Endothelial cell (in vitro differentiated cells): ENCODE data around the gene LIM2. TPM values are rescaled to one million over a fixed set of nuclear protein-coding genes. Genes with fewer than 3 reads are reported as not detected.

ENCODE experiments used
- DNase-seq: peaks from one replicate; pipeline ENCODE4 v3.0.0; 2021; ENCODE audit warnings: low spot score
- H3K27ac Mint-ChIP-seq: one replicate; pipeline ENCODE4 v1.8.0; 2021; ENCODE audit warnings: mixed read lengths, inconsistent platforms; ENCODE audit not compliant: unreplicated experiment
- H3K27me3 Mint-ChIP-seq: one replicate; pipeline ENCODE4 v1.8.0; 2021; ENCODE audit warnings: mild to moderate bottlenecking, moderate library complexity, mixed read lengths, inconsistent platforms; ENCODE audit not compliant: unreplicated experiment
- H3K36me3 Mint-ChIP-seq: one replicate; pipeline ENCODE4 v1.8.0; 2021; ENCODE audit warnings: mild to moderate bottlenecking, low read depth, mixed read lengths, inconsistent platforms; ENCODE audit not compliant: unreplicated experiment
- H3K4me1 Mint-ChIP-seq: one replicate; pipeline ENCODE4 v1.8.0; 2021; ENCODE audit warnings: mild to moderate bottlenecking, mixed read lengths, inconsistent platforms; ENCODE audit not compliant: unreplicated experiment
- H3K4me3 Mint-ChIP-seq: one replicate; pipeline ENCODE4 v1.8.0; 2021; ENCODE audit warnings: mild to moderate bottlenecking, mixed read lengths, inconsistent platforms; ENCODE audit not compliant: unreplicated experiment
- H3K9me3 Mint-ChIP-seq: one replicate; pipeline ENCODE4 v1.8.0; 2021; ENCODE audit warnings: mixed read lengths, inconsistent platforms; ENCODE audit not compliant: unreplicated experiment
- long read RNA-seq: library from polyadenylated mRNA; unstranded; transcript quantifications from one replicate; pipeline ENCODE4 v2.0.0, GENCODE V29; 2020; ENCODE audit not compliant: unreplicated experiment
- total RNA-seq: library from RNA; stranded (reverse); fragmentation: NEBNext Ultra II Directional; extraction: Animal tissue kit (Norgen Biotek cat#: 25700); gene quantifications from one replicate; pipeline ENCODE4 v1.2.1, GENCODE V29; 2021; ENCODE audit not compliant: unreplicated experiment
- TF ChIP-seq, protein P1 (sequence below): fragments of 200-600 bp; sonication (generic); IDR thresholded peaks from one replicate; pipeline ENCODE4 v1.5.0; 2021; ENCODE audit warnings: antibody characterized with exemption; ENCODE audit not compliant: unreplicated experiment

The LIM2 gene, protein sequence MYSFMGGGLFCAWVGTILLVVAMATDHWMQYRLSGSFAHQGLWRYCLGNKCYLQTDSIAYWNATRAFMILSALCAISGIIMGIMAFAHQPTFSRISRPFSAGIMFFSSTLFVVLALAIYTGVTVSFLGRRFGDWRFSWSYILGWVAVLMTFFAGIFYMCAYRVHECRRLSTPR
- not detected for total RNA-seq
- long read RNA-seq, result 0 reads

DNA sequence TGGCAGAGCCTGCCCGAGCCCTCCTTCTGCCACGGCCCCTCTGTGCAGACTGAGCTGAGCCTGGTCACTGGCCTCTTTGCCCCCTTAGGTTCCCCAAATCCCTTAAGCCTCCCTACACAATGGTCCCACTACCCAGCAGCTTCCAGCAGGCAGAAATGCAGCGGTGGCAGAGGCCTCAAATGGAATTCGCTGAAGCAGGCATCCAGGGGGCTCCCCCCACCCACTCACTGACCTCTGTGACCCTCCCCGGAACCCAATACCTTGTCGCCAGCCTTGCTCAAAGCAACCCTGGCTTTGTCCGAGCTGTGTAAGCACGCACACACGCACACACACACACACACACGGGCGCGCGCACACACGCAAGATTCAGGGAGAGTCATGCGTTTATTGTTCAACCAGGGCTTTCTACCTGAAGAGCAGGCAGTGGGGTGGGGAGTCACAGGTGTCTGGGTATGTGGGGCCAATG, at the start of gene LIM2:
Gene LIM2 (minus strand): TSS at position 51 of the 466 bp plus-strand sequence. CDS start 531 bp downstream, outside the sequence.
- Mint-ChIP-seq H3K27ac (no peak within 1 kb of the TSS), H3K9me3 (no peaks in the 10 kb centered on the region), H3K27me3 (peaks cover 6% of the 10 kb centered on the region), H3K36me3 (no peaks in the 10 kb centered on the region), H3K4me3 (peak within 1 kb of the TSS; percentile 51), H3K4me1 (no peaks in the 10 kb centered on the region)
- DNase-seq, result no peak
- TF ChIP-seq, protein P1, sequence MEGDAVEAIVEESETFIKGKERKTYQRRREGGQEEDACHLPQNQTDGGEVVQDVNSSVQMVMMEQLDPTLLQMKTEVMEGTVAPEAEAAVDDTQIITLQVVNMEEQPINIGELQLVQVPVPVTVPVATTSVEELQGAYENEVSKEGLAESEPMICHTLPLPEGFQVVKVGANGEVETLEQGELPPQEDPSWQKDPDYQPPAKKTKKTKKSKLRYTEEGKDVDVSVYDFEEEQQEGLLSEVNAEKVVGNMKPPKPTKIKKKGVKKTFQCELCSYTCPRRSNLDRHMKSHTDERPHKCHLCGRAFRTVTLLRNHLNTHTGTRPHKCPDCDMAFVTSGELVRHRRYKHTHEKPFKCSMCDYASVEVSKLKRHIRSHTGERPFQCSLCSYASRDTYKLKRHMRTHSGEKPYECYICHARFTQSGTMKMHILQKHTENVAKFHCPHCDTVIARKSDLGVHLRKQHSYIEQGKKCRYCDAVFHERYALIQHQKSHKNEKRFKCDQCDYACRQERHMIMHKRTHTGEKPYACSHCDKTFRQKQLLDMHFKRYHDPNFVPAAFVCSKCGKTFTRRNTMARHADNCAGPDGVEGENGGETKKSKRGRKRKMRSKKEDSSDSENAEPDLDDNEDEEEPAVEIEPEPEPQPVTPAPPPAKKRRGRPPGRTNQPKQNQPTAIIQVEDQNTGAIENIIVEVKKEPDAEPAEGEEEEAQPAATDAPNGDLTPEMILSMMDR, result no peak

DNA sequence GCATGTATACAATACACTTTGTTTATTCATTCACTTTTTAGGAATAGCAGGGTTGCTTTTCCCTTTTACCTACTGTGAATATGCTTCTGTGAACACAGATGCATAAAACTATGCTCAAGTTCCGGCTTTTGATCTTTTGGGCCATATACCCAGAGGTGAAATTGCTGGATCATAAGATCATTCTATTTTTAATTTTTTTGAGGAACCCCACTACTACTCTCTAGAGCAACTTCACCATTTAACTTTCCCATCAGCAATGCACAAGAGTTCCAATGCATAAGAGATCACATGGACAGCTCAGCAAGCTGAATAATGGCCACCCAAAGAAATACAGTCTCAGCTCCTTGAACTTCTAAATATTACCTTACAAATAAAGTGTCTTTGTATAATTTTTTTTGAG, 46.7 kb upstream of the LIM2 start:
- peaks cover 4% of the 10 kb centered on the region for H3K27me3 Mint-ChIP-seq
- H3K4me1 Mint-ChIP-seq, result peaks cover under 1% of the 10 kb centered on the region
- H3K4me3 Mint-ChIP-seq, result no peak overlapping the region
- DNase-seq, result no peak
- TF ChIP-seq, protein P1, result no peak
- H3K36me3 Mint-ChIP-seq, result no peaks in the 10 kb centered on the region
- H3K9me3 Mint-ChIP-seq, result no peaks in the 10 kb centered on the region
- no peak overlapping the region for H3K27ac Mint-ChIP-seq

DNA sequence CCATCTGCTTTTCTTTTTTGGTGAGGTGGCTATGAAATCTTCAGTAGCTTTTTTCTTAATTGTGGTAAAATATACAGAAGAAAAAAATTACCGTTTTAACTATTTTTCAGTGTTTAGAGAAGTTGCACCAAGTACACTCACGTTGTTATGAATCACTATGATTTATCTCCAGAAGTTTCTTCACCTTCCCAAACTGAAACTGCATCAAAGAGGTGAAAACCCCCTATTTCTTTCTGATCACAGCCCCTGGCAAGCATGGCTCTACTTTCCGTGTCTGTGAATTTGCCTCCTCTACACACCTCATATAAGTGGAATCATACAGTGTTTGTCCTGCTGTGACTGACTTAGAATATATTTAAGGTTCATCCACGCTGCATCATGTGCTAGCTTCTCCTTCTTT, 45.3 kb upstream of the LIM2 start:
- Mint-ChIP-seq H3K27me3 (peaks cover 4% of the 10 kb centered on the region), H3K27ac (no peak overlapping the region), H3K4me3 (no peak overlapping the region), H3K9me3 (no peaks in the 10 kb centered on the region), H3K4me1 (no peaks in the 10 kb centered on the region), H3K36me3 (no peaks in the 10 kb centered on the region)
- TF ChIP-seq, protein P1, result no peak
- no peak for DNase-seq

DNA sequence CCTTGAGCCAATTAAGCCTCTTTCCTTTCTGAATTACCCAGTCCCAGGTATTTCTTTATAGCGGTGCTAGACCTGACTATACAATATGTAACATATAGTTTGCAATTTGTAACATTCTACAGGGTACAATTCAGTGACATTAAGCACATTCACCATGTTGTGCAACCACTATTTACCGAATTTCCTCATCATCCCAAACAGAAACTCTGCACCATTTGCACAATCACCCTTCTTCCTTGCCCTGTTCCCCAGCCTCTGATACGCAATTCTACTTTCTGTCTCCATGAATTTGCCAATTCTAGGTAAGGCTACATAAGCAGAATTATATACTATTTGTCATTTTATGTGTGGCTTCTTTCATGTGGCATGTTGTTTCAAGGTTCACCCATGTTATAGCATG, 43.4 kb upstream of the LIM2 start:
- TF ChIP-seq, protein P1, result no peak
- Mint-ChIP-seq H3K27me3 (peaks cover 4% of the 10 kb centered on the region), H3K27ac (no peak overlapping the region), H3K4me3 (no peak overlapping the region), H3K4me1 (no peaks in the 10 kb centered on the region), H3K9me3 (no peaks in the 10 kb centered on the region), H3K36me3 (no peaks in the 10 kb centered on the region)
- DNase-seq, result no peak

DNA sequence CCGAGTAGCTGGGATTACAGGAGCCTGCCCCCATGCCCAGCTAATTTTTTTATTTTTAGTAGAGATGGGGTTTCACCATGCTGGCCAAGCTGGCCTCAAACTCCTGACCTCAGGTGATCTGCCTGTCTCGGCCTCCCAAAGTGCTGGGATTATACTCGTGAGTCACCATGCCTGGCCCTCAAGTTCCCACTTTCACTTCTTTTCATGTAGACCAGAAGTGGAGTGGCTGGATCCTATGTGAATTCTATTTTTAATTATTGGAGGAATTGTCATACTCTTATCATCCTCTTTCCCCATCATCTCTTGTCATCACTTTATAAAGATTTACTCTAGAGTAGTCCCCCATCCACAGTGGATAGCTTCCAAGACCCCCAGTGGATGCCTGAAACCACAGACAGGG, 42.4 kb upstream of the LIM2 start:
- Mint-ChIP-seq H3K4me3 (no peak overlapping the region), H3K27ac (no peak overlapping the region), H3K27me3 (peaks cover 6% of the 10 kb centered on the region), H3K4me1 (no peaks in the 10 kb centered on the region), H3K36me3 (no peaks in the 10 kb centered on the region), H3K9me3 (no peaks in the 10 kb centered on the region)
- no peak for DNase-seq
- TF ChIP-seq, protein P1, result no peak
